Posterior vena cava (tissue), 2 donors: ENCODE data around the gene APCDD1L. TPM values are rescaled to one million over a fixed set of nuclear protein-coding genes. Genes with fewer than 3 reads are reported as not detected.

Experiments used
- DNase-seq: peaks from one replicate; pipeline ENCODE4 v3.0.0-alpha.2; 2020; ENCODE audit warnings: low spot score
- intact Hi-C, 2 donors: fragments of 100-400 bp; cut with DNase I; formaldehyde crosslinking; loops; one replicate each; pipeline versions ENCODE4 v1.14.1 to v1.14.2; 2022 to 2023
- total RNA-seq, 2 donors: library from RNA; stranded (reverse); fragmentation: NEBNext Ultra II Directional; extraction: Animal tissue kit (Norgen Biotek cat#: 25700); gene quantifications; one replicate each; pipeline ENCODE4 v1.2.1, GENCODE V29; 2021
- donor health status: DM: yes; HTN: yes; CAD: no.
- donor health status: DM: yes; HTN: yes; CAD: no.

Gene APCDD1L
- total RNA-seq, 2 donors from 2014 or later, result 0.88 to 1.5 TPM

- intact Hi-C loops, result no loop called here
- DNase-seq, result no peak
Observed at GRCh38 chr20:58457083-58457695, 58.0 kb downstream of the APCDD1L start.

DNA sequence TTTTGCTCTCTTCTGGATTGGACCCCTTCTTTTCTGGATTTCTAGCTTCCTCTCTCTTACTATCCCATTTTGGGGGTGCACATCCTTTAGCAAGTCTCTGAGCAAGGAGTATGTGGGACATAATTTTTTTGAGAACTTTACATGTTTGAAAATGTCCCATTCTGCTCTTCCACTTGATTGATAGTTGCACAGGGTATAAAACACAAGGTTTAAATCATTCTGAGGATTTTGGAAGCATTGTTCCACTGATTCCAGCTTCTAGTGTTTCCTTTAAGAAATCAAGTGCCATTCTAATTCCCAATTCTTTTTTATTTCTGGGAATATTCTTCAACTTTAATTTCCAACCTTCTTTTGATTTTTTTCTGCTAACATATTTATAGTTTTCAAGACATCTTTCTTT, 60.7 kb downstream of the APCDD1L start:
- DNase-seq, result no peak
- intact Hi-C loops, result no loop called here

DNA sequence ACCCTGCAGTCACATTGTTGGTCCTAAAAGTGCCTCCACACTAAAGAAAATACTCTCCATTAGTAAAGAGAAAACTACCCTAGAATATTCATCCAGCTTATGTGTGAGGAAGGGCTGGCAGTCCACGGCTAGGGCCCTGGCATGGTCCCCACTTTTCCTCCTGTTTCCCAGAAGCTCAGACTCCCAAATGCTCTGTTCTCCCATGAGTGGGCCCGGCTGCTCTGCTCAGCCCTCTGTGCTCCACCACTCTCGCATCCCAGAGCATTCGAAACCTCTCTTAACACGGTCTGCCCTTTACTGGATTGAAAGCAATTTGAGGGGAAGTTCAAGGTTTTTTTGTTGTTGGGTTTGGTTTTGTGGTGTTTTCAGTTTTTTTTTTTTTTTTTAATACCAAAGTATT, 61.8 kb downstream of the APCDD1L start:
- no peak for DNase-seq
- intact Hi-C loops, result no loop called here

DNA sequence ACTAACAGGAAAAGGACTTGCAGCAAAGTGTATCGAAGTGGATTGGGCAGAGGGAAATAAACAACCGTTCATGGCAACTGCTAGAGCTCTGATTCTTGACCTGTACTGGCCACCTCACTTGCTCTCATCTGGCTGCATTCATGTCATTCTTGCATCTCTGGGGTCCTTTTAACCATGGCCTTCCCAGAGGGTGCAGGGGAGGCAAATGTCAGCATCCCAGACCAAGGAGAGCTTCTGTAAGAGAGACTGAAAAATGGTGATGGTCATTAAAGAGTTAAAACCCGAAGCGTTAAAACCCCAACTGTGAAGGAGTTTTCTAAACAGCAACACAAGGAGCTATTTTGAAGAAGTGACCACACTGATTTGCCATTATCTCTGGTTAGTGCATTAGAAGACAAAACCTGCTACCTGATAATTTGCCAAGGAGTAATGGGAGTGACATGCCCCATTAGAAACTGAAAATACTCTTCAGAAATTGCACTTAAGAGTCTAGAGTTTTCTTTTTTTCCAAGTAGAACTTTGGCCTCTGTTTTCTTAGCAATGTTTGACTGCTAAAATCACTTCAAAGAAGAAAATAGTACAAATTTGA, 62.4 kb downstream of the APCDD1L start:
- intact Hi-C loops, result no loop called here
- DNase-seq, result no peak

DNA sequence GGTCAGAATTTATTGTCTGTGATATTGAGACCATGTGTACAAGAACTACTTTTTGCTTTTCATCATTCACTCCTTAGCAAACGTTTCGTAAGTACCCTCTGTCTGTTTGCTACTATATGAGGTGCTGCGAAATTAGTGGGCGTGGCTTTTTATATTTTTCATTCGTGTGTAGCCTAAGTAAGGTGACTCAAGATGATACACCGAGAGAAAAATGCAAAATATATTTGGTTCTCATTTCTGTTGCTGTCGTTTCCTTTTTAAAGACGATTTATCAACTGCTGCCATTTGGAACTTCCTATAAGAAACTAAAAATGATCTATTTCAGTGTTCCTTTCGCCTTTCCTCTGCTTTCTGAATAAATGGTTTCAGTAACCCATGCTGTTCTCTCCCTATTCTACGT, 64.9 kb downstream of the APCDD1L start:
- intact Hi-C loops, result no loop called here
- no peak for DNase-seq

DNA sequence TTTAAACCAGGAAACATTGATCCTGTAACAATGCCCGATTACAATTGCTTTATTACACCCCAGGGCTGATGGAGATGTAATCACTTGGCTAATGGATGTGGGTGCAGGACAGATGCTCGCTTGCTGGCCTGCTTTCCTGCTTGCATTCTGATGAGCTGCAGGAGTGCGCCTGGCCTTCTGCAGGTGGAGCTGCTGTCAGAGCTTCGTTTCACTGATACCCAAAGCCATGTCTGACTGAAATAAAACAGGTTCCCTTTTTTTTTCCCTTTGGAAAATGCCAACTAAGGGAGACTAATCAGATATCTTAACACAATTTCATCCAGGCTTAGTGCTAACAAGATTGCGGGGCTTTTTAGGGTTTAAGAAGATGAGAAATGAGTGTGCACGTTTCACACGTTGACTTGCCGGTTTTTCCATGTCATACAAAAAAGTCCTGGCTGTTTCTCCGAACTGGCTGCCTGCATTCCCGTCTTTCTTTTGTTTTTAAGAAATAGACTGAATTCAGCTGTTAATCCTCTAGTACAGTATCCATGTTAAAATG, 65.4 kb downstream of the APCDD1L start:
- no peak for DNase-seq
- intact Hi-C loops, result no loop called here

GRCh38 chr20:58448958-58449357, 66.2 kb downstream of the APCDD1L start:
- intact Hi-C loops, result no loop called here
- no peak for DNase-seq

DNA sequence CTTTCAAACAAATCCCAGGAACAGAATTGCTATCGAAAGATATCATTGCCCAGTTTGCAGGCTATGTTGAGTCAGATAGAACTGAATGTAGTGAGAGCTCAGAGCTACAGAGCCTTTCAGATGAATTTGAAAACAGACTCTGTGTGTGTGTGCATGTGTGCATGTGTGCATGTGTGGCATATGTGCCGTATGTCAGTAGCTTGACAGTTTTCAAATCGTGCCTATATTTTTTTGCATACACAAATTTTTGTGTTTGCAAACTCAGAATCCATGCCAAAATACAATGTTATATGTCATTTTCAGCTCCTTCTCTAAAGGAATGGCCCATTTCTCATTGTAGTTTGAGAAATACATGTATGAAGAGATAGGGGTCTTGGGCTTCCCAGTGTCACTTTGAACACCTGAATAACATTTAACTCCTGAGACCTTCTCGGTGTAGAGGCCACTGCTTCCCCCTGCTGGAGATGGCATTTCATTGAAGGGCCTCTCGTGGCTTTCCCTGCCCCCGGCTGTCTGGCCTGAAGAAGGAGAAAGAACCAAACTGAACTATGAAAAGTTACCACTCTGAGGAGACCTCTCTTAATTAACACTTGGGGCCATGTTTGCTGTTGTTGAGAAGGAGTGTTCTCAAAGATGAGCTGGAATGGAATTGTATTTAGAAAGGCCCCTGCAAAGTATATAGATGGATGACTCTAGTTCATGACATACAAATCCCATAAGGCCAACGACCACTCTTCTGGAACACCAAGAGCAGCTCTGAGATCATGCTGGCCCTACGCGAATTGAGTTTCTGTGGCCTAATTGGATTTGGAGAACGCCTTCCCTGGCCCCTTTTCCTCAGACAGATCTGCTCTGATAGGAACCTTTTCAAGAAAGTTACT, 67.4 kb downstream of the APCDD1L start:
- no peak for DNase-seq
- intact Hi-C loops, result no loop called here

- intact Hi-C loops, result no loop called here
- DNase-seq, result no peak
Observed at GRCh38 chr20:58446960-58447265, 68.3 kb downstream of the APCDD1L start.

DNA sequence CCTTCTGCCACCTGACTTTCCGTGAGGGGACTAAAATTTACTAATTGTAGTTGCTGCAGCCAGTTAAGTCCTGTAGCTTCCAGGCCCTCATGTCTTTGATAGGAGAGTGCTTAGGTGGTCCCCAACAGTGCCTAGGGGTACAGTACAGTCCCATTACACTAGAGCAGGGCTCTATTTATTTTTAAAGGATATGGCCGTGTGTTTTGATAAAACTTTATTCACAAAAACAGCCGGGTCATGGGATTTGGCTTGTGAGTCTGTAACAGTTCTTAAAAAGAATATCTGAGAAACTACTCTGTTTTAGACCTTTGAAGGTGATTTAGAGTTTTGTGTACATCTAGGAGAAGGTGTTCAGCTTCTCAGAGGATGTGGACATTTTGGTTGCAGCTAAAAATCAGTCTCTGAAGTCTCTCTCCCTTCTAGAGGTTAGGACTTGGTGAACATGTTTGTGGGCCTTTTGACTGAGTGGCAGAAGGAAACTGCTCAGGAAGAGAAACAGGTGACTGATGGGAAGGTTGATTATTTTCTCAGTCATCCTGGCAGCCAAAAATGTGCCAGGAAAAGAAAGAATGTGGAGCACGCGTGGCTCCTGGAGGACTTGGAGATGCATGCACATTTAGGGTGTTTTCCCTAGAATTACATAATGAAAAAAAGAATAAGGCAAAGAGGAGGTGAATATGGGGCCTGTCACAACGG, 68.8 kb downstream of the APCDD1L start:
- no peak for DNase-seq
- intact Hi-C loops, result no loop called here

DNA sequence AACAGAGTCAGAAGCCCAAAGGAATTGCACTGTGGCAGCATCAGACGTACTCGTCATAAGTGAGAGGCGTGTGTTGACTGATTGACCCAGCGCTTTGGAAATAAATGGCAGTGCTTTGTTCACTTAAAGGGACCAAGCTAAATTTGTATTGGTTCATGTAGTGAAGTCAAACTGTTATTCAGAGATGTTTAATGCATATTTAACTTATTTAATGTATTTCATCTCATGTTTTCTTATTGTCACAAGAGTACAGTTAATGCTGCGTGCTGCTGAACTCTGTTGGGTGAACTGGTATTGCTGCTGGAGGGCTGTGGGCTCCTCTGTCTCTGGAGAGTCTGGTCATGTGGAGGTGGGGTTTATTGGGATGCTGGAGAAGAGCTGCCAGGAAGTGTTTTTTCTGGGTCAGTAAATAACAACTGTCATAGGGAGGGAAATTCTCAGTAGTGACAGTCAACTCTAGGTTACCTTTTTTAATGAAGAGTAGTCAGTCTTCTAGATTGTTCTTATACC, 70.4 kb downstream of the APCDD1L start:
- intact Hi-C loops, result no loop called here
- DNase-seq, result no peak

GRCh38 chr20:58441723-58442122, 73.5 kb downstream of the APCDD1L start:
- DNase-seq, result no peak
- intact Hi-C loops, result no loop called here

GRCh38 chr20:58440021-58440767, 75.0 kb downstream of the APCDD1L start:
- intact Hi-C loops, result no loop called here

GRCh38 chr20:58438970-58439808, 76.0 kb downstream of the APCDD1L start:
- intact Hi-C loops, result no loop called here
- DNase-seq, result no peak

More at GRCh38 chr20:58440021-58440767, 75.0 kb downstream of the APCDD1L start:
- no peak for DNase-seq

DNA sequence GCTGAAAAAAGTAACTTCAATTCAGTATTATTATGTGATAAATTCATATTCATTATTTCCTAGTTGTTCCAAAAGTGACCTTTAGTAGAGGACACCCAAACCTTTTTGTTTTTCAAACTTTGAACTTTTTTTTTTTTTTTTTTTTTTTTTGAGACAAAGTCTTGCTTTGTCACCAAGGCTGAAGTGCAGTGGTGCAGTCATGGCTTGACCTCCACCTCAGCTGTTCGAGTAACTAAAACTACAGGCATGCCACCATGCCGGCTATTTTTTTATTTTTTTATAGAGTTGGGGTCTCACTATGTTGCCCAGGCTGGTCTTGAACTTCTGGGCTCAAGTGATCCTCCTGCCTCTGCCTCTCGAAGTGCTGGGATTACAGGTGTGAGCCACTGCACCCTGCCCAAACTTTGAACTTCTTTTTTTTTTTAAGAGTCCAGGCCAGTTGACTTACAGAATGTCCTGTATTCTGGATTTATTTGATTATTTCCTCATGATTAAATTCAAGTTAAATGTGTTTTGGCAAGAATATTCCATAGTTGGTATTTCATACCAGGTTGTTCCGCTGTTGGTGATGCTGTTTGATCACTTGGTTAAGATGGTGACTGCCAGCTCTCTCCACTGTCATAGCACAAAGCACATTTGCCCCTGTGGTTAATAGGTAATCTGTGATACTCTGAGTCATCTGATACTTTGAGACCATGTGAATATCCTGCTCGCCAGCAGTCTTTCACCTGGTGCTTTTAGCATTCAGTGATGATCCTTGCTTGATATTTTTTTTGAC, 78.1 kb downstream of the APCDD1L start:
- no peak for DNase-seq
- intact Hi-C loops, result no loop called here

GRCh38 chr20:58435237-58435636, 80.0 kb downstream of the APCDD1L start:
- intact Hi-C loops, result no loop called here
- no peak for DNase-seq

DNA sequence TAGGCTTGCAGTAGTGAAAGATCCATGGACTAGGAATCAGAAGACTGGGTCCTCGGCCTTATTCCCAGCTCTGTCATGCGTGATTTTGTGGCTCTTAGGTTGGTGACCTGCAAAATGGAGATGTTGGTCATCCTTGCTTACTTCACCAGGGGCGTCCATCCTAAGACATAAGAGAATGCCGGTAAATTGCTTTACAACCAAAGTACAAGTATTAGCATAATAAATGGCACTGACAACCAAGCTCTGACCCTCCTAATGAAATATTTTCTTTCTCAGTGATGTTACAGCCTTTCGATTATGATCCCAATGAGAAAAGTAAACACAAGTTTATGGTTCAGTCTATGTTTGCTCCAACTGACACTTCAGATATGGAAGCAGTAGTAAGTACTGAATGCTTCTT, 80.9 kb downstream of the APCDD1L start:
- no peak for DNase-seq
- intact Hi-C loops, result no loop called here
